Endodermal cell (in vitro differentiated cells): Measurements from ENCODE around the gene CENPT. TPM values are rescaled to one million over a fixed set of nuclear protein-coding genes. Genes with fewer than 3 reads are reported as not detected.

ENCODE experiments used
- DNase-seq: peaks from one replicate; pipeline ENCODE4 v3.0.0-alpha.2; 2017
- H3K27ac ChIP-seq: 2 replicates; pipeline ENCODE4 v1.5.1; 2013; ENCODE audit warnings: mild to moderate bottlenecking, low read depth, low read length, moderate library complexity
- H3K27me3 ChIP-seq: 2 replicates; pipeline ENCODE4 v1.6.1; 2013; ENCODE audit warnings: mild to moderate bottlenecking, low read length, moderate library complexity; ENCODE audit not compliant: insufficient read depth, control insufficient read depth, poor library complexity, severe bottlenecking
- H3K36me3 ChIP-seq: 2 replicates; pipeline ENCODE4 v1.7.0; 2013; ENCODE audit warnings: mild to moderate bottlenecking, low read length, moderate library complexity; ENCODE audit not compliant: control insufficient read depth, insufficient read depth
- H3K4me1 ChIP-seq: one replicate; pipeline ENCODE4 v1.7.0; 2013; ENCODE audit warnings: low read length; ENCODE audit not compliant: control insufficient read depth, insufficient read depth
- H3K4me3 ChIP-seq: 2 replicates; pipeline ENCODE4 v1.5.1; 2013; ENCODE audit warnings: mild to moderate bottlenecking, low read length, moderate library complexity
- H3K9ac ChIP-seq: 2 replicates; pipeline ENCODE4 v1.6.1; 2013; ENCODE audit warnings: mild to moderate bottlenecking, low read length, moderate library complexity; ENCODE audit not compliant: poor library complexity, severe bottlenecking; ENCODE audit errors: extremely low read depth
- H3K9me3 ChIP-seq: 2 replicates; pipeline ENCODE4 v1.6.1; 2013; ENCODE audit warnings: mild to moderate bottlenecking, low read length, moderate library complexity; ENCODE audit not compliant: control insufficient read depth
- H3K27ac Mint-ChIP-seq: 2 replicates; pipeline ENCODE4 v1.8.0; 2020; ENCODE audit warnings: mixed read lengths
- H3K27me3 Mint-ChIP-seq: 2 replicates; pipeline ENCODE4 v1.8.0; 2021; ENCODE audit warnings: mild to moderate bottlenecking, mixed read lengths; ENCODE audit not compliant: insufficient read depth
- H3K36me3 Mint-ChIP-seq: 2 replicates; pipeline ENCODE4 v1.8.0; 2020; ENCODE audit warnings: low read depth, mixed read lengths
- H3K4me1 Mint-ChIP-seq: 2 replicates; pipeline ENCODE4 v1.8.0; 2020; ENCODE audit warnings: mixed read lengths
- H3K4me3 Mint-ChIP-seq: 2 replicates; pipeline ENCODE4 v1.8.0; 2020; ENCODE audit warnings: mild to moderate bottlenecking, moderate library complexity, mixed read lengths
- H3K9me3 Mint-ChIP-seq: 2 replicates; pipeline ENCODE4 v1.8.0; 2020; ENCODE audit warnings: mild to moderate bottlenecking, mixed read lengths
- WGBS, 2 experiments: methylation state at CpG; one replicate each; pipeline versions ENCODE4 v1.1.5 to v1.1.7; 2013; ENCODE audit warnings: missing lambda C conversion rate in 2 of 2, mixed read lengths in 1 of 2; ENCODE audit not compliant: insufficient coverage in 1 of 2, insufficient read length in 1 of 2; 5-methylcytosine and 5-hydroxymethylcytosine counted together
- total RNA-seq, 2 donors: library from RNA; stranded (reverse); fragmentation: NEBNext Ultra II Directional in 1 of 2; extraction: Animal tissue kit (Norgen Biotek cat#: 25700) in 1 of 2; gene quantifications; 2 replicates in 1 of 2; 3 replicates in 1 of 2; pipeline ENCODE4 v1.2.1, GENCODE V29; 2021
- TF ChIP-seq, protein P1 (sequence below): fragments of 200-600 bp; sonication (generic); conservative IDR thresholded peaks from 2 replicates; pipeline ENCODE4 v1.5.0; 2021; ENCODE audit warnings: antibody characterized with exemption, mild to moderate bottlenecking

CENPT gene
- total RNA-seq, 2 donors from 2014 or later, result 43.7 to 57.2 TPM

DNA sequence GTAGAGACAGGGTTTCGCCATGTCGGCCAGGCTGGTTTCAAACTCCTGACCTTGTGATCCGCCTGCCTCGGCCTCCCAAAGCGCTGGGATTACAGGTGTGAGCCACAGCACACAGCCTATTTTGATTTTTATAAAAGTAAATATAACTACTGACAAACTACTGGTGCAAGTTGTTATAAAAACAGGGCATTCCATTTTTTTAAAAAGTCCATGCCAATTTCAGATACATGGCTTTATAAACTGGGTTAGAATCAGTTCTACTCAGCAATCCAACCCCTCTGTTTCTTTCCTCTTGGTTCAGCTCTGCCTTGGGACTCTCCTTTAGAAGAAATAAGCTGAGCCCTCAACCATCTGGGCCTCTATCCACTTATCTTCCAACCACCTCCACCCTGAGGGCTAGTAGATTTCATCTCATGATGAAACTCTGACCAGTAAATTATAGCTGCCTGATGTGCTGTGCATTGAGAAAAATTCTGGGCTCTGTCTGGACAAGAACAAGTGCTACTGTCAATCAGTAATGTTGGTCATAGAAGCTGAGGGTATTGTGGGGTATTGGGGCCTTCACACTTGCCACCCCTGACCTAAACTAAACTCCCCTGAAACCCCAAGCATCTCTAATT is 51.3 kb downstream of the CENPT start:
- Mint-ChIP-seq H3K4me3 (no peak overlapping the region), H3K4me1 (peaks cover 5% of the 10 kb centered on the region), H3K27ac (no peak overlapping the region), H3K27me3 (no peaks in the 10 kb centered on the region), H3K36me3 (peaks cover 29% of the 10 kb centered on the region), H3K9me3 (no peaks in the 10 kb centered on the region)
- TF ChIP-seq, protein P1, sequence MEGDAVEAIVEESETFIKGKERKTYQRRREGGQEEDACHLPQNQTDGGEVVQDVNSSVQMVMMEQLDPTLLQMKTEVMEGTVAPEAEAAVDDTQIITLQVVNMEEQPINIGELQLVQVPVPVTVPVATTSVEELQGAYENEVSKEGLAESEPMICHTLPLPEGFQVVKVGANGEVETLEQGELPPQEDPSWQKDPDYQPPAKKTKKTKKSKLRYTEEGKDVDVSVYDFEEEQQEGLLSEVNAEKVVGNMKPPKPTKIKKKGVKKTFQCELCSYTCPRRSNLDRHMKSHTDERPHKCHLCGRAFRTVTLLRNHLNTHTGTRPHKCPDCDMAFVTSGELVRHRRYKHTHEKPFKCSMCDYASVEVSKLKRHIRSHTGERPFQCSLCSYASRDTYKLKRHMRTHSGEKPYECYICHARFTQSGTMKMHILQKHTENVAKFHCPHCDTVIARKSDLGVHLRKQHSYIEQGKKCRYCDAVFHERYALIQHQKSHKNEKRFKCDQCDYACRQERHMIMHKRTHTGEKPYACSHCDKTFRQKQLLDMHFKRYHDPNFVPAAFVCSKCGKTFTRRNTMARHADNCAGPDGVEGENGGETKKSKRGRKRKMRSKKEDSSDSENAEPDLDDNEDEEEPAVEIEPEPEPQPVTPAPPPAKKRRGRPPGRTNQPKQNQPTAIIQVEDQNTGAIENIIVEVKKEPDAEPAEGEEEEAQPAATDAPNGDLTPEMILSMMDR, result no peak
- Histone ChIP-seq H3K4me3 (no peak overlapping the region), H3K9me3 (no peaks in the 10 kb centered on the region), H3K36me3 (peaks cover 21% of the 10 kb centered on the region), H3K27me3 (no peaks in the 10 kb centered on the region), H3K27ac (no peak overlapping the region), H3K9ac (no peak overlapping the region), H3K4me1 (no peaks in the 10 kb centered on the region)
- no peak for DNase-seq
- WGBS, 2 experiments, result 93 to 100% methylated on average over 2 to 3 of the region's 5 CpGs

DNA sequence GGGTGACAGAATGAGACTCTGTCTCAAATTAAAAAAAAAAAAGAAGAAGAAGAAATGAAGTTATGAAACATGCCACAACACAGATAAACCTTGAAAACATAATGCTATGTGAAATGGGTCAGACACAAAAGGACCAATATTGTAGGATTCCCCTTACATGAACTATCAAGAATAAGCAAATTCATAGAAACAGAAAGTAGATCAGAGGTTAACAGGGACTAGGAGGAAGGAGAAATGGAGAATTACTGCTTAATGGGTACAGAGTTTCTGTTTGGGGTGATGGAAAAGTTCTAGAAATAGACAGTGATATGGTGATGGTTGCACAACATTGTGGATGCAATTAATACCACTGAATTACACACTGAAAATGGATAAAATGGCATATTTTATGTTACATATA is 57.4 kb downstream of the CENPT start:
- no peaks in the 10 kb centered on the region for H3K4me1 Mint-ChIP-seq
- Histone ChIP-seq H3K4me3 (no peak overlapping the region), H3K9me3 (no peaks in the 10 kb centered on the region), H3K27ac (no peak overlapping the region), H3K27me3 (no peaks in the 10 kb centered on the region), H3K9ac (no peak overlapping the region), H3K4me1 (no peaks in the 10 kb centered on the region), H3K36me3 (peaks cover 7% of the 10 kb centered on the region)
- no peak overlapping the region for H3K27ac Mint-ChIP-seq
- H3K9me3 Mint-ChIP-seq, result no peaks in the 10 kb centered on the region
- no peak overlapping the region for H3K4me3 Mint-ChIP-seq
- no peak for DNase-seq
- H3K36me3 Mint-ChIP-seq, result peaks cover 8% of the 10 kb centered on the region
- H3K27me3 Mint-ChIP-seq, result no peaks in the 10 kb centered on the region
- TF ChIP-seq, protein P1, result no peak

DNA sequence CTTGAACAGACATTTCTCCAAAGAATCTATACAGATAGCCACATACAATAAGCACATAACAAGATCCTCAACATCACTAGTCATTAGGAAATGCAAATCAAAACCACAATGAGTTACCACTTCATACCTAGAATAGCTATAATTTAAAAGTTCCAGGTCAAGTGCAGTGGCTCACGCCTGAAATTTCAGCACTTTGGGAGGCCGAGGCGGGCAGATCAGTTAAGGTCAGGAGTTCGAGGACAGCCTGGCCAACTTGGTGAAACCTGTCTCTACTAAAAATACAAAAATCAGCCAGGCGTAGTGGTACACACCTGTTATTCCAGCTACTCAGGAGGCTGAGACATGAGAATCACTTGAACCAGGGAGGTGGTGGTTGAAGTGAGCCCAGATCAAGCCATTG is 61.0 kb downstream of the CENPT start:
- H3K27ac ChIP-seq, result no peak overlapping the region
- DNase-seq, result no peak
- WGBS, 2 experiments, result 84 to 92% methylated on average over 4 to 5 of the region's 5 CpGs
- H3K4me1 ChIP-seq, result no peaks in the 10 kb centered on the region
- H3K9ac ChIP-seq, result no peak overlapping the region
- H3K36me3 Mint-ChIP-seq, result peaks cover 16% of the 10 kb centered on the region
- H3K4me3 ChIP-seq, result no peak overlapping the region
- H3K27me3 Mint-ChIP-seq, result no peaks in the 10 kb centered on the region
- no peaks in the 10 kb centered on the region for H3K27me3 ChIP-seq
- no peak overlapping the region for H3K4me3 Mint-ChIP-seq
- TF ChIP-seq, protein P1, result no peak
- H3K9me3 Mint-ChIP-seq, result peaks cover 2% of the 10 kb centered on the region
- H3K36me3 ChIP-seq, result peaks cover 7% of the 10 kb centered on the region
- H3K27ac Mint-ChIP-seq, result no peak overlapping the region
- no peaks in the 10 kb centered on the region for H3K9me3 ChIP-seq
- no peaks in the 10 kb centered on the region for H3K4me1 Mint-ChIP-seq
